Sigmoid colon (tissue), 3 donors: ENCODE data around the gene COX10.

Experiments
- POLR2A ChIP-seq, 2 donors: fragments of 450-650 bp; IDR thresholded peaks; one replicate each; pipeline ENCODE4 v1.6.1; 2016; ENCODE audit warnings: antibody characterized with exemption in 2 of 2, mild to moderate bottlenecking in 2 of 2, moderate library complexity in 2 of 2
- TF ChIP-seq, protein P1 (sequence below), 4 experiments: fragments of 450-650 bp in 3 of 4; fragments of 200-600 bp in 1 of 4; IDR thresholded peaks; one replicate each; pipeline ENCODE4 v1.5.1; 2016 to 2019; ENCODE audit warnings: antibody characterized with exemption in 4 of 4, mild to moderate bottlenecking in 3 of 4, moderate library complexity in 2 of 4

DNA sequence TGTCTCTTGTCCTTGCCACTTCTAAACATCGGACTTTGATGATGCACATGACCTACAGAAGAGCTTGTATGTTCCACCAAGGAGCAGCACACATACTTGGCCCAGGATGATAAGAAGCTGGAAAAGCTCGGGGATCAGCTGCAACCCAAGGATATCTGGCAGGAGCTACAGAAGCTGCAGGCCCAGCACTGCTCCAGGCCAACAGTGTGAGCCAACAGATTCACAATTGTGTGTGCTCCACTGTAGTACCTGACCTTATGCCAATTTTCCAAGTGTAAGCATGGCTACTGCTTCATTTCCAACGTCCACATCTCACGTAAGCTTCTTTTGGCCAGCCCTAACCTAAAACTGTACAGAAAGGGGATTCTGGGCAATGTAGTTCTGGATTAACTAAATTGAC, 83.4 kb downstream of the COX10 start:
- TF ChIP-seq, protein P1, sequence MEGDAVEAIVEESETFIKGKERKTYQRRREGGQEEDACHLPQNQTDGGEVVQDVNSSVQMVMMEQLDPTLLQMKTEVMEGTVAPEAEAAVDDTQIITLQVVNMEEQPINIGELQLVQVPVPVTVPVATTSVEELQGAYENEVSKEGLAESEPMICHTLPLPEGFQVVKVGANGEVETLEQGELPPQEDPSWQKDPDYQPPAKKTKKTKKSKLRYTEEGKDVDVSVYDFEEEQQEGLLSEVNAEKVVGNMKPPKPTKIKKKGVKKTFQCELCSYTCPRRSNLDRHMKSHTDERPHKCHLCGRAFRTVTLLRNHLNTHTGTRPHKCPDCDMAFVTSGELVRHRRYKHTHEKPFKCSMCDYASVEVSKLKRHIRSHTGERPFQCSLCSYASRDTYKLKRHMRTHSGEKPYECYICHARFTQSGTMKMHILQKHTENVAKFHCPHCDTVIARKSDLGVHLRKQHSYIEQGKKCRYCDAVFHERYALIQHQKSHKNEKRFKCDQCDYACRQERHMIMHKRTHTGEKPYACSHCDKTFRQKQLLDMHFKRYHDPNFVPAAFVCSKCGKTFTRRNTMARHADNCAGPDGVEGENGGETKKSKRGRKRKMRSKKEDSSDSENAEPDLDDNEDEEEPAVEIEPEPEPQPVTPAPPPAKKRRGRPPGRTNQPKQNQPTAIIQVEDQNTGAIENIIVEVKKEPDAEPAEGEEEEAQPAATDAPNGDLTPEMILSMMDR (IDR thresholded peaks at IDR 0.05), result no peak
- TF ChIP-seq POLR2A (IDR thresholded peaks at IDR 0.05), result no peak
